ENCODE results near the gene TMX2.
"Not testable (repeated sequence)": the region's sequence is repeated elsewhere in the genome, so short reads cannot be mapped to it uniquely, and the experiment has no call there.

- TF ChIP-seq TAF1 (IDR thresholded peaks at IDR 0.05; ENCODE audit: low read depth); EP300 (conservative IDR thresholded peaks at IDR 0.05; ENCODE audit: poor library complexity, severe bottlenecking); CTCF (IDR thresholded peaks at IDR 0.05; ENCODE audit: poor library complexity, severe bottlenecking): not testable (repeated sequence)
Measured at GRCh38 chr11:57690474-57690873, 21.9 kb upstream of the TMX2 start.
